H1 (cell line): ENCODE results near the gene MAPKAP1. TPM values are rescaled to one million over a fixed set of nuclear protein-coding genes. Genes with fewer than 3 reads are reported as not detected.

ENCODE experiments used
- CTCF ChIA-PET: fragments of 300-600 bp; sonication (Branson Sonifier 250); formaldehyde crosslinking; loops from one replicate; lab custom pipeline; 2021; ENCODE audit not compliant: partially characterized antibody; lab: Charles Lee
- POLR2A ChIA-PET: fragments of 300-600 bp; sonication (Branson Sonifier 250); formaldehyde crosslinking; loops from one replicate; lab custom pipeline; 2021; ENCODE audit warnings: inconsistent platforms; ENCODE audit not compliant: partially characterized antibody; lab: Charles Lee
- DNase-seq, 2 experiments: peaks; one replicate each; pipeline versions ENCODE4 v3.0.0 to v3.0.0-alpha.2; 2010 to 2022; ENCODE audit warnings: low spot score in 2 of 2, low read depth in 1 of 2, mixed read lengths in 1 of 2
- FAIRE-seq: peaks from 2 replicates; lab custom pipeline; 2011; peaks lifted over from hg19 to GRCh38; lab: Jason Lieb, UNC
- H2AFZ ChIP-seq: 2 replicates; pipeline ENCODE4 v1.8.1; 2012; ENCODE audit warnings: low read length, inconsistent platforms
- H2AK5ac ChIP-seq: 2 replicates; pipeline ENCODE4 v1.6.1; 2013; ENCODE audit warnings: low read depth, low read length
- H2BK120ac ChIP-seq: replicated peaks from 2 replicates; pipeline ENCODE3; 2013; ENCODE audit warnings: low read depth, low read length, inconsistent platforms
- H2BK12ac ChIP-seq: 2 replicates; pipeline ENCODE4 v1.6.1; 2013; ENCODE audit warnings: low read depth, low read length
- H2BK15ac ChIP-seq: 2 replicates; pipeline ENCODE4 v1.6.1; 2013; ENCODE audit warnings: low read length
- H2BK20ac ChIP-seq: 2 replicates; pipeline ENCODE4 v1.6.1; 2013; ENCODE audit warnings: low read length
- H2BK5ac ChIP-seq: 2 replicates; pipeline ENCODE4 v1.6.1; 2013; ENCODE audit warnings: low read depth, low read length
- H3K14ac ChIP-seq: 2 replicates; pipeline ENCODE4 v1.6.1; 2013; ENCODE audit warnings: inconsistent platforms; ENCODE audit not compliant: insufficient read length
- H3K18ac ChIP-seq: 2 replicates; pipeline ENCODE4 v1.6.1; 2013; ENCODE audit warnings: low read length; ENCODE audit errors: extremely low read depth
- H3K23ac ChIP-seq: 2 replicates; pipeline ENCODE4 v1.6.1; 2013; ENCODE audit warnings: inconsistent platforms; ENCODE audit not compliant: insufficient read length
- H3K23me2 ChIP-seq: 2 replicates; pipeline ENCODE4 v1.6.1; 2013; ENCODE audit warnings: low read depth, low read length
- H3K27ac ChIP-seq: 2 replicates; pipeline ENCODE4 v1.6.1; 2011; ENCODE audit warnings: low read depth, low read length, inconsistent platforms
- H3K27me3 ChIP-seq, 4 experiments: replicated peaks in 1 of 4; 1 replicate in 1 of 4; 2 replicates in 3 of 4; pipeline versions ENCODE4 v1.6.1 to v1.8.1; 2011 to 2013; ENCODE audit warnings: low read length in 3 of 4, mild to moderate bottlenecking in 3 of 4, inconsistent platforms in 2 of 4, mixed read lengths in 2 of 4, moderate library complexity in 1 of 4; ENCODE audit not compliant: control insufficient read depth in 3 of 4, insufficient read depth in 3 of 4; ENCODE audit errors: extremely low read depth in 1 of 4
- H3K36me3 ChIP-seq, 4 experiments: 2 replicates each; pipeline versions ENCODE4 v1.6.1 to v1.8.1; 2011 to 2013; ENCODE audit warnings: mild to moderate bottlenecking in 4 of 4, low read length in 3 of 4, moderate library complexity in 2 of 4, control low read depth in 1 of 4, inconsistent platforms in 1 of 4; ENCODE audit not compliant: insufficient read depth in 4 of 4, control insufficient read depth in 2 of 4
- H3K4ac ChIP-seq: replicated peaks from 2 replicates; pipeline ENCODE3; 2013; ENCODE audit warnings: low read length, low read depth, mixed read lengths, inconsistent platforms; ENCODE audit not compliant: insufficient read length
- H3K4me1 ChIP-seq, 4 experiments: replicated peaks in 1 of 4; 1 replicate in 1 of 4; 2 replicates in 3 of 4; pipeline versions ENCODE4 v1.6.1 to v1.8.1; 2011 to 2013; ENCODE audit warnings: low read length in 3 of 4, inconsistent platforms in 2 of 4, mixed read lengths in 1 of 4; ENCODE audit not compliant: insufficient read depth in 4 of 4, control insufficient read depth in 3 of 4
- H3K4me2 ChIP-seq, 2 experiments: 2 replicates each; pipeline versions ENCODE4 v1.6.1 to v1.8.1; 2011 to 2013; ENCODE audit warnings: low read depth in 2 of 2, low read length in 2 of 2, control low read depth in 1 of 2, inconsistent platforms in 1 of 2, mild to moderate bottlenecking in 1 of 2; ENCODE audit not compliant: insufficient read depth in 1 of 2
- H3K4me3 ChIP-seq, 4 experiments: fragments of 200-600, 300-600 bp in 1 of 4; sonication (generic), shearing (Covaris generic), sonication (Bioruptor Twin) in 1 of 4; 2 replicates each; pipeline versions ENCODE4 v1.5.1 to v1.8.1; 2011 to 2016; ENCODE audit warnings: low read length in 4 of 4, low read depth in 3 of 4, control low read depth in 2 of 4, inconsistent platforms in 2 of 4, mild to moderate bottlenecking in 2 of 4, mixed read lengths in 1 of 4, moderate library complexity in 1 of 4; ENCODE audit not compliant: insufficient read depth in 2 of 4; ENCODE audit errors: extremely low read depth in 1 of 4
- H3K56ac ChIP-seq: replicated peaks from 2 replicates; pipeline ENCODE3; 2013; ENCODE audit warnings: low read depth, mild to moderate bottlenecking, mixed read lengths, low read length, inconsistent platforms; ENCODE audit not compliant: insufficient read length
- H3K79me1 ChIP-seq: 2 replicates; pipeline ENCODE4 v1.6.1; 2013; ENCODE audit warnings: low read depth, low read length, control low read depth
- H3K79me2 ChIP-seq, 2 experiments: 2 replicates each; pipeline versions ENCODE4 v1.6.1 to v1.8.1; 2012 to 2013; ENCODE audit warnings: low read length in 2 of 2, mild to moderate bottlenecking in 2 of 2, inconsistent platforms in 1 of 2; ENCODE audit not compliant: insufficient read depth in 2 of 2, control insufficient read depth in 1 of 2
- H3K9ac ChIP-seq, 4 experiments: replicated peaks in 1 of 4; 1 replicate in 1 of 4; 2 replicates in 3 of 4; pipeline versions ENCODE4 v1.6.1 to v1.8.1; 2011 to 2013; ENCODE audit warnings: low read depth in 3 of 4, low read length in 3 of 4, control low read depth in 2 of 4, mild to moderate bottlenecking in 2 of 4, moderate library complexity in 2 of 4, inconsistent platforms in 1 of 4; ENCODE audit errors: extremely low read depth in 1 of 4
- H3K9me3 ChIP-seq, 2 experiments: 2 replicates each; pipeline versions ENCODE4 v1.6.1 to v1.8.1; 2012 to 2013; ENCODE audit warnings: mild to moderate bottlenecking in 2 of 2, moderate library complexity in 2 of 2, control low read depth in 1 of 2, inconsistent platforms in 1 of 2, low read depth in 1 of 2, low read length in 1 of 2, mixed read lengths in 1 of 2; ENCODE audit not compliant: insufficient read depth in 2 of 2
- H4K20me1 ChIP-seq, 2 experiments: replicated peaks in 1 of 2; 2 replicates each; pipeline versions ENCODE3 to v1.8.1; 2011 to 2013; ENCODE audit warnings: inconsistent platforms in 2 of 2, low read length in 2 of 2, mild to moderate bottlenecking in 1 of 2; ENCODE audit not compliant: insufficient read depth in 2 of 2, control insufficient read depth in 1 of 2
- H4K5ac ChIP-seq: 2 replicates; pipeline ENCODE4 v1.6.1; 2013; ENCODE audit warnings: low read length, low read depth, mixed read lengths, inconsistent platforms; ENCODE audit not compliant: insufficient read length
- H4K8ac ChIP-seq: 2 replicates; pipeline ENCODE4 v1.8.0; 2013; ENCODE audit warnings: mild to moderate bottlenecking, moderate library complexity, low read length, inconsistent platforms; ENCODE audit not compliant: insufficient read depth; ENCODE audit errors: extremely low read depth
- H4K91ac ChIP-seq: replicated peaks from 2 replicates; pipeline ENCODE3; 2013; ENCODE audit warnings: low read length, mixed read lengths, inconsistent platforms; ENCODE audit not compliant: insufficient read length
- CTBP2 ChIP-seq: IDR thresholded peaks from 2 replicates; pipeline ENCODE4 v1.7.0; 2011; ENCODE audit warnings: borderline replicate concordance, mild to moderate bottlenecking, moderate library complexity, mixed read lengths, low read length; ENCODE audit not compliant: insufficient read depth, insufficient read length
- GABPA ChIP-seq: IDR thresholded peaks from 2 replicates; pipeline ENCODE4 v1.6.1; 2011; ENCODE audit warnings: mild to moderate bottlenecking, low read length, moderate library complexity, borderline replicate concordance; ENCODE audit not compliant: insufficient read depth
- RAD21 ChIP-seq, 2 experiments: IDR thresholded peaks in 1 of 2; conservative IDR thresholded peaks in 1 of 2; 2 replicates each; pipeline ENCODE4 v1.6.1; 2011; ENCODE audit warnings: low read depth in 2 of 2, low read length in 2 of 2, improper control_type of control experiment in 1 of 2, inconsistent platforms in 1 of 2, mild to moderate bottlenecking in 1 of 2, moderate library complexity in 1 of 2
- RBBP5 ChIP-seq: IDR thresholded peaks from 2 replicates; pipeline ENCODE4 v1.7.1; 2012; ENCODE audit warnings: low read depth, mild to moderate bottlenecking, inconsistent platforms, low read length, moderate library complexity, borderline replicate concordance
- SIRT6 ChIP-seq: IDR thresholded peaks from one replicate; pipeline ENCODE4 v1.7.1; 2012; ENCODE audit warnings: low read length, inconsistent platforms
- TAF7 ChIP-seq: optimal IDR thresholded peaks from 2 replicates; pipeline ENCODE3; 2011; ENCODE audit warnings: low read depth, mild to moderate bottlenecking, inconsistent platforms, low read length, moderate library complexity, borderline replicate concordance
- TBP ChIP-seq: IDR thresholded peaks from 2 replicates; pipeline ENCODE4 v1.6.1; 2011; ENCODE audit warnings: low read depth, low read length, improper control_type of control experiment
- WGBS, 2 experiments: shearing (Covaris generic) in 1 of 2; methylation state at CpG; one replicate each; pipeline versions ENCODE4 v1.1.6 to v1.1.7; 2013 to 2015; ENCODE audit warnings: low lambda C conversion rate in 2 of 2, mixed read lengths in 2 of 2, inconsistent platforms in 1 of 2, low coverage in 1 of 2, missing lambda C conversion rate in 1 of 2; ENCODE audit not compliant: insufficient replicate concordance in 2 of 2, insufficient coverage in 1 of 2, insufficient read length in 1 of 2; ENCODE audit errors: extremely low coverage in 1 of 2, missing lambda C conversion rate in 1 of 2; 5-methylcytosine and 5-hydroxymethylcytosine counted together
- polyA plus RNA-seq, 7 experiments: library from polyadenylated mRNA; depleted of rRNA in 3 of 7; stranded (reverse) in 5 of 7; unstranded in 2 of 7; fragments of >200 nt in 5 of 7; fragments of 200-250 nt in 2 of 7; gene quantifications; 1 replicate in 5 of 7; 2 replicates in 1 of 7; 4 replicates in 1 of 7; pipeline versions ENCODE4 v1.2.1 to v1.2.3, GENCODE V29; 2011 to 2013; ENCODE audit warnings: missing spikeins in 2 of 7, mixed read lengths in 2 of 7
- total RNA-seq: library from RNA; stranded (reverse); fragmentation: NEBNext Ultra II Directional; extraction: Animal tissue kit (Norgen Biotek cat#: 25700); gene quantifications from 2 replicates; pipeline ENCODE4 v1.2.1, GENCODE V29; 2021

MAPKAP1 gene
- total and polyA plus RNA-seq, 2 of the 8 experiments (the other 6 are each of a cell fraction or from before 2014, with no cell fraction given) = 79.2 to 140 TPM

- Histone ChIP-seq H3K9me3 (no peaks in the 10 kb centered on the region), H3K36me3 (no peaks in the 10 kb centered on the region), H2BK20ac (no peak overlapping the region), H3K27ac (no peak overlapping the region), H3K4ac (no peak overlapping the region), H3K79me2 (no peaks in the 10 kb centered on the region), H2BK120ac (no peak overlapping the region), H3K23ac (no peak overlapping the region), H3K56ac (no peak overlapping the region), H2BK15ac (no peak overlapping the region), H3K27me3 (no peaks in the 10 kb centered on the region), H2AFZ (no peak overlapping the region), H3K9ac (no peak overlapping the region), H3K23me2 (no peaks in the 10 kb centered on the region), H3K14ac (no peak overlapping the region), H3K4me3 (no peak overlapping the region), H3K4me1 (peaks cover 0 to 5% (median 3%) of the 10 kb centered on the region in 4 experiments; a peak in 3 of 7 replicates), H4K5ac (no peak overlapping the region), H3K18ac (no peak overlapping the region), H2AK5ac (no peak overlapping the region), H2BK5ac (no peak overlapping the region), H3K4me2 (no peak overlapping the region), H4K91ac (no peak overlapping the region), H2BK12ac (no peak overlapping the region), H3K79me1 (no peaks in the 10 kb centered on the region; the same call in 1 of the 2 replicates), H4K20me1 (no peaks in the 10 kb centered on the region), H4K8ac (no peak overlapping the region)
- TF ChIP-seq RAD21 (IDR thresholded peaks at IDR 0.05 in 1 of 2, conservative IDR thresholded peaks at IDR 0.05 in 1 of 2; ENCODE audit: low read depth in 2 of 2, low read length in 2 of 2) (no peak), GABPA (no peak), RBBP5 (no peak), CTBP2 (no peak), TBP (no peak), SIRT6 (no peak), TAF7 (no peak)
- POLR2A ChIA-PET = interaction anchor here (1.1 kb wide), 1 partner anchor 14 kb away, joined by 3 read pairs; no protein-coding TSS in a partner anchor
- no peak for DNase-seq
- CTCF ChIA-PET = interaction anchor here (1.0 to 4.8 kb wide), 4 partner anchors 13 to 86 kb away, joined by 3 to 19 read pairs (median 4); no protein-coding TSS in a partner anchor
- WGBS, 2 experiments = 94% methylated on average over 13 of the region's 13 CpGs; no CpG with 5 or more reads in 1 of the 2 experiments
- no peak for FAIRE-seq
These were observed 161.9 kb downstream of the MAPKAP1 start for GRCh38 chr9:125544988-125545651.
